CD4-positive, CD25-positive, alpha-beta regulatory T cell (primary cell): Measurements from ENCODE around the gene CDK18. TPM values are rescaled to one million over a fixed set of nuclear protein-coding genes. Genes with fewer than 3 reads are reported as not detected.
A peak's percentile ranks its signal among the peaks of the same experiment; 100 is the strongest.

Source experiments
- ATAC-seq, 2 donors: fragments of 150-1000 bp; cut with Tn5 transposase; one replicate each; pipeline ENCODE4 v1.10.0; 2021; ENCODE audit warnings: low read depth in 2 of 2, moderate number of reproducible peaks in 2 of 2, moderate library complexity in 1 of 2
- DNase-seq, 3 donors: peaks; one replicate each; pipeline versions ENCODE4 v3.0.0 to v3.0.0-alpha.2; 2012 to 2022; ENCODE audit warnings: mixed read lengths in 1 of 3
- H3K27ac ChIP-seq: one replicate; pipeline ENCODE4 v1.7.0; 2013; ENCODE audit warnings: mild to moderate bottlenecking, low read length; ENCODE audit not compliant: insufficient read depth, poor library complexity, severe bottlenecking
- H3K27me3 ChIP-seq: one replicate; pipeline ENCODE4 v1.7.0; 2013; ENCODE audit warnings: low read length; ENCODE audit not compliant: control insufficient read depth, insufficient read depth
- H3K36me3 ChIP-seq: one replicate; pipeline ENCODE4 v1.7.0; 2013; ENCODE audit warnings: mild to moderate bottlenecking, low read length, moderate library complexity; ENCODE audit not compliant: control insufficient read depth, insufficient read depth
- H3K4me1 ChIP-seq: 2 replicates; pipeline ENCODE4 v1.7.0; 2013; ENCODE audit warnings: mild to moderate bottlenecking, low read length; ENCODE audit not compliant: insufficient read depth, control insufficient read depth, poor library complexity, severe bottlenecking
- H3K4me3 ChIP-seq: one replicate; pipeline ENCODE4 v1.7.0; 2013; ENCODE audit warnings: low read depth, mild to moderate bottlenecking, low read length, moderate library complexity
- H3K9me3 ChIP-seq, 2 experiments: 1 replicate in 1 of 2; 2 replicates in 1 of 2; pipeline ENCODE4 v1.7.0; 2013; ENCODE audit warnings: low read length in 2 of 2, mild to moderate bottlenecking in 1 of 2, moderate library complexity in 1 of 2; ENCODE audit not compliant: control insufficient read depth in 2 of 2
- H3K27ac Mint-ChIP-seq, 3 donors: one replicate each; pipeline ENCODE4 v1.8.0; 2020 to 2022; ENCODE audit warnings: mild to moderate bottlenecking in 3 of 3, mixed read lengths in 3 of 3, moderate library complexity in 2 of 3
- H3K27me3 Mint-ChIP-seq: one replicate; pipeline ENCODE4 v1.8.0; 2022; ENCODE audit warnings: mild to moderate bottlenecking, mixed read lengths
- H3K36me3 Mint-ChIP-seq: one replicate; pipeline ENCODE4 v1.8.0; 2020; ENCODE audit warnings: mixed read lengths
- H3K4me1 Mint-ChIP-seq, 4 donors: one replicate each; pipeline ENCODE4 v1.8.0; 2020 to 2022; ENCODE audit warnings: mixed read lengths in 4 of 4, mild to moderate bottlenecking in 1 of 4
- H3K4me3 Mint-ChIP-seq, 4 donors: one replicate each; pipeline ENCODE4 v1.8.0; 2020 to 2022; ENCODE audit warnings: mild to moderate bottlenecking in 4 of 4, mixed read lengths in 4 of 4, moderate library complexity in 3 of 4
- H3K9me3 Mint-ChIP-seq, 7 donors: one replicate each; pipeline ENCODE4 v1.8.0; 2020 to 2022; ENCODE audit warnings: mixed read lengths in 7 of 7, mild to moderate bottlenecking in 3 of 7, moderate library complexity in 2 of 7
- polyA plus RNA-seq, 4 donors: library from polyadenylated mRNA; unstranded; fragments of 300-500 nt; fragmentation: Illumina TruSeq; gene quantifications; one replicate each; pipeline ENCODE4 v1.2.3, GENCODE V29; 2021
- total RNA-seq: library from RNA; stranded (reverse); gene quantifications from one replicate; pipeline ENCODE4 v1.2.3, GENCODE V29; 2022

CDK18 gene
- total RNA-seq (0.49 TPM), polyA plus RNA-seq (not detected)

DNA sequence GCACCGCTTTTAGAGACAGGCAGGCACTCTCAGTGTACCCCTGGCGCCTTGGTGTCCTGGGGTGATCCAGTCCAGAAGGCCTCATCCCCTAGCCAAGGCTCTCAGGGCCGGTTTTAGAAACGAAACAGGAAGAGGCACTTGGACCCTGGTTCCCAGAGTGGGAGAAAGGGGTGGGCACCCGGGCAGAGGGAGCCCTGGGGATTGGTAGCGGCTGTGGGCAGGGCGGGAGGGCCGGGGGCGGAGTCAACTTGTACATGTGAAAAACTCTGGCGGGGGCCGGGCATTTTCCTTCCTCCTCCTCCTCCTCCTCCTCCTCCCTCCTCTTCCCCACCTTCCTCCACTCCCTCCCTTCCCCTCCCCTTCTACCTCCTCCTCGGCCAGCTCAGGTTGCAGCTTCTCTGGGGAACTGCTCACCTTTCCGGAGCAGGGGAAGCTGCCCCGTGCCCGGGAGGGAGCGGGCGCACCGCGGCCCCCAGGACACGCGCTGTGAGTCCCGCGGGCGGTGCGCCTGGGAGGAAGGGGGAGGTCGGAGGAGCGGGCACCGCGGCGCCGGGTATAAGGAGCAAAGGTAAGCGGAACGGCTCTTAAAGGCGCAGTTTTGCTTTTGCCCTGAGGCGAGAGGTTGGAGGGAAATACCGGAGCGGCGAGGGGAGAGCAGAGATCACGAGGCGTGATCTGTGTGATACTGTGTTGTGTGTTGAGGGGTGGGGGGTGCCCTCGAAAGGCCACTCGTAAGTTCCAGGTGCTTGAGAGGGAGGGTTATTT lies at the start of gene CDK18:
Gene CDK18 (plus strand): TSS at position 359 of the 765 bp plus-strand sequence. CDS start 18,499 bp downstream, outside the sequence.
- peak within 1 kb of the TSS; percentile 40 for H3K4me3 ChIP-seq
- H3K27me3 Mint-ChIP-seq: peaks cover 65% of the 10 kb centered on the region
- DNase-seq (peak in 2 of 3 donors; percentile 28 to 44), ATAC-seq (peak; percentile 41 to 45)
- H3K36me3 Mint-ChIP-seq: no peaks in the 10 kb centered on the region
- no peaks in the 10 kb centered on the region for H3K9me3 ChIP-seq
- no peaks in the 10 kb centered on the region for H3K27me3 ChIP-seq
- peak within 1 kb of the TSS in 1 of 3 donors; percentile 20 for H3K27ac Mint-ChIP-seq
- no peaks in the 10 kb centered on the region for H3K9me3 Mint-ChIP-seq
- peaks cover 10% of the 10 kb centered on the region for H3K4me1 ChIP-seq
- H3K27ac ChIP-seq: no peak within 1 kb of the TSS
- no peaks in the 10 kb centered on the region for H3K36me3 ChIP-seq
- H3K4me1 Mint-ChIP-seq: peaks cover 0 to 21% (median 5%) of the 10 kb centered on the region in 4 donors
- peak within 1 kb of the TSS; percentile 63 to 89 (median 84) for H3K4me3 Mint-ChIP-seq

DNA sequence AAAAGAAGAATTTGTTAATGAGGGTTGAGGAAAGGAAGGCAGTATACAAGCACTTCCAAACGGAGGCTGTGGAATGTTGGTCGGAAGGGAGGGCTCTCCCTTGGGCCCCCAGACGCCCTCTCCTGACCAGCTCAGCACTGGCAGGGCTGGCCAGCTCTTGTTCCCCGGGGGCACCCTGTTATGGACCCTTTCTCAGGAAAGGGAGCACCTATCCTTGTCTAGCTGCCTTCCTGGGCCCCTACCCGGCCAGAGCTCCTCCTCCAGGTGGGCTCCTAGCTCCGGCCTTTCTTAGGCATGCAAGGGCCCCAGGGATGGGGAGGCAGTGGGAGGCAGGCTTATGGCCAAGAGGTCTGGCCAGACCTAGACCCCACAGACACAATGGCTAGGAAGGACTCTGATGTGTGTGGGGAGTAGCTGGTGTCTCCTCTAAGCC lies 49.5 kb upstream of the CDK18 start:
- Mint-ChIP-seq H3K27me3 (peaks cover 67% of the 10 kb centered on the region), H3K4me3 (peak overlapping the region in 1 of 4 donors; percentile 17)

DNA sequence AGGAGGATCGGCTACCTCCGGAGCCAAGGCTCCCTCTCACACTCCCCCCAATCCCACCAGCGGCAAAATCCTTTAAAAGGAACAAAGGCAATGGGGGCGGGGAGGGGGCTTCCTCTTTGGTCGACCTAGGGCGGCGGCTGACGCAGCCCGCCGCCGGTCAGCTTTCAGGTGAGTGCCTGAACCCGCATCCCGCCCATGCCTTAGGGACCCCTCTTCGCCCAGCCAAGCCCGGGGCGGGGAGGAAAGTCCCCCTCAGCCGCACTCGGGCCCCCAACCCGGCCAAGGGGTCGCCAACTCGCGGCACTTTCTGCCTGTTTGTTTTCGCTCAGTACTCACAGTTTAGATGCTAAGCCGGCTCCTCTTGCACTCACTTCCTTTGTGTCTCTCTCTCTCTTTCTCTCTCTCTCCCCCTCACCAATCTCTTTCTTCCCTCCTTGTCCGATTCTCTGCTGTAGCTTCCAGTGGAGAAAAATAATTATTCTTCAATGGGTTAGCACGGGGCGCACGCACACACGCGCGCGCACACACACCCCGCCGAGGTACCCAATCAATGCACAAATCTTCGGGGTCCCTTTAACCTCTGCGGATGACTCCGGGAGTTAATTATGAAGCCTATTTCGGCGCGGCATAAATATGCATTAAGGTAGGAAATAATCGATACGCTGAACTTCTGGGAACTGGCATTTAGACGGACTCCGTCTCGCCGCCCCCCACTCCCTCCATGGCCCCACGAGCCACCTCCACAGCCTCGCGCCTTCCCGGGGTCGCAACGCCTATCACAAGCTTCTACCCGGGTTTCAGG lies 48.7 kb upstream of the CDK18 start, which contains the start of gene BLACAT1:
Gene BLACAT1 (minus strand): TSS at position 465 of the 802 bp plus-strand sequence.
- Histone ChIP-seq H3K27ac (no peak within 1 kb of the TSS), H3K9me3 (no peaks in the 10 kb centered on the region), H3K27me3 (peaks cover 27% of the 10 kb centered on the region), H3K4me1 (peaks cover 21% of the 10 kb centered on the region), H3K4me3 (peak within 1 kb of the TSS; percentile 37), H3K36me3 (no peaks in the 10 kb centered on the region)
- no peak for ATAC-seq
- peaks cover 67% of the 10 kb centered on the region for H3K27me3 Mint-ChIP-seq
- peak within 1 kb of the TSS in 3 of 4 donors; percentile 58 to 85 (median 79) for H3K4me3 Mint-ChIP-seq
- H3K27ac Mint-ChIP-seq: peak within 1 kb of the TSS in 1 of 3 donors; percentile 82
- no peak for DNase-seq
- H3K9me3 Mint-ChIP-seq: peaks cover 0 to 2% (median 0%) of the 10 kb centered on the region in 7 donors
- peaks cover 0 to 17% (median 10%) of the 10 kb centered on the region in 4 donors for H3K4me1 Mint-ChIP-seq
- no peaks in the 10 kb centered on the region for H3K36me3 Mint-ChIP-seq

More for the DNA sequence above, 49.5 kb upstream of the CDK18 start:
- no peak overlapping the region for H3K4me3 ChIP-seq
- no peaks in the 10 kb centered on the region for H3K36me3 Mint-ChIP-seq
- ATAC-seq (no peak), DNase-seq (no peak)
- H3K36me3 ChIP-seq: no peaks in the 10 kb centered on the region
- peaks cover 0 to 17% (median 10%) of the 10 kb centered on the region in 4 donors for H3K4me1 Mint-ChIP-seq
- H3K4me1 ChIP-seq: peaks cover 21% of the 10 kb centered on the region
- H3K27me3 ChIP-seq: peaks cover 27% of the 10 kb centered on the region
- peaks cover 0 to 2% (median 0%) of the 10 kb centered on the region in 7 donors for H3K9me3 Mint-ChIP-seq
- no peak overlapping the region for H3K27ac ChIP-seq
- no peak overlapping the region for H3K27ac Mint-ChIP-seq
- H3K9me3 ChIP-seq: no peaks in the 10 kb centered on the region

DNA sequence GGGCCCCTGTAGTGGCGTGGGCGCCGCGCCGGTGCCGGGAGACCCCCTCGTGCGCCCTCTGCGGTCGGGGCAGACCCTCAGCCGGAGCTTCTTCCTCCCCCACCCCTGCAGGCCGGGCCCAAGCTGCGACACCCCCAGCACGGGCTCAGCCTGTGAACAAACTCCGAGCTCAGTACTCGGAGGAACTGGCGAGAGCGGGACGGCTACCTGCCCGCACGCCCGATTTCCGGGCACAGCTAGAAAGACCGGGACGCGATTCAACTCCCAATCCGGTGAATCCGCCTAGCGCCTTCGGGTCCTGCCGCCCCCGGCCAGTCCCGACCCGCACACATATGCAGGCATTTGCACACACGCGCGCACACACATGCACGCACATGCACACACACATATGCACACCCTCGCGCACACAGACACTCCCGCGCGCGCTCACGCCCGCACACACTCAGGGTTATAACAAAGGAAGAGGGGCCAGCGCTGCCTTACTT lies 48.0 kb upstream of the CDK18 start:
- H3K4me3 ChIP-seq: no peak overlapping the region
- Mint-ChIP-seq H3K4me1 (peaks cover 0 to 17% (median 10%) of the 10 kb centered on the region in 4 donors), H3K4me3 (peak overlapping the region in 3 of 4 donors; percentile 58 to 82 (median 79)), H3K9me3 (peaks cover 0 to 2% (median 0%) of the 10 kb centered on the region in 7 donors), H3K36me3 (no peaks in the 10 kb centered on the region), H3K27me3 (peaks cover 67% of the 10 kb centered on the region), H3K27ac (peak overlapping the region in 1 of 3 donors; percentile 48)
- H3K4me1 ChIP-seq: peaks cover 21% of the 10 kb centered on the region
- no peak overlapping the region for H3K27ac ChIP-seq
- no peaks in the 10 kb centered on the region for H3K9me3 ChIP-seq
- ATAC-seq (no peak), DNase-seq (no peak)
- H3K36me3 ChIP-seq: no peaks in the 10 kb centered on the region
- peaks cover 30% of the 10 kb centered on the region for H3K27me3 ChIP-seq

DNA sequence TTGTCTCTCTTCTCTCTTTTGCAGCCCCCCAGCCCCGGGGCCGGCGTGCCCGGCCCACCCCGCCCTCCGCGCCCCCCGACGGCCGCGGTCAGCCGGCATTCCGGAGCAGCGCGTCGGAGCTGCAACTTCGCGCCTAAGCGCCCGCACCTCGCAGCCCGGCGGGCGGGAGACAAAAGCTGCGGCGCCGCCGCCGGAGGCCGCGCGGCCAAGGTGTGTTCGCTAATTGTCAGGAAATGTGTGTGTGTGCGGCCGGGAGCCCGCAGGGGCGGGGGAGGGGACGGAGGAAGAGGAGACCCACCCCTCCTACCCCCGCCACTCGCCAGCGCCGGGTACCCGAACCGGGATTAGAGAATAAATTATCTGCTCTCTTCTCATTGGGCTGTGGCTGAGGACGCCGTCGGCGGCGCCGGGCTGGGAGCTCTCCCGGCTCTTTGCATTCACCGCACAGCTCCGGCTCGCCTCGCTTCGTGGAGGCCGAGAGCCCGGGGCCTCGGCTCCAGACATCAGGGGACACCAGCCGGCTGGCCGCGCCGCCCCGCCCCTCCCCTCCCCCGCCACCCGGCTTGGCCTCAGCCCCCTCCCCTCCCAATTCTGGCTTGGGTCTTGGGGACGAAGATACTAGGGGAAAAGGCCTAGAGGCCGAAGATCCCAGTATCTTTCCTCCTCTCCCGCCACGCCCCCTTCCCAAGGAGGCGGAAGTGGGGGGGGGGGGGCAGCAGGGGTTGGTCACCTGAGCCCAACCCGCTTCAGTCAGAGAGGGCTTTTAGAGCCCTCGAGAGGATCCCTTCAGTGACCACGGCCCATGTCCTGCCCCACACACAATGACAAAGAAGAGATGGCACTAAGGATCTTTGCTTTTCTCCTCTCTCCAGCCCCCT lies 47.4 kb upstream of the CDK18 start:
- peaks cover 0 to 3% (median 0%) of the 10 kb centered on the region in 7 donors for H3K9me3 Mint-ChIP-seq
- no peak for ATAC-seq
- no peak overlapping the region for H3K27ac Mint-ChIP-seq
- Histone ChIP-seq H3K27ac (no peak overlapping the region), H3K9me3 (no peaks in the 10 kb centered on the region), H3K27me3 (peaks cover 33% of the 10 kb centered on the region), H3K4me3 (no peak overlapping the region), H3K36me3 (no peaks in the 10 kb centered on the region), H3K4me1 (peaks cover 21% of the 10 kb centered on the region)
- peaks cover 0 to 17% (median 10%) of the 10 kb centered on the region in 4 donors for H3K4me1 Mint-ChIP-seq
- no peak for DNase-seq
- no peaks in the 10 kb centered on the region for H3K36me3 Mint-ChIP-seq
- H3K4me3 Mint-ChIP-seq: peak overlapping the region; percentile 66 to 80 (median 78)
- H3K27me3 Mint-ChIP-seq: peaks cover 67% of the 10 kb centered on the region

DNA sequence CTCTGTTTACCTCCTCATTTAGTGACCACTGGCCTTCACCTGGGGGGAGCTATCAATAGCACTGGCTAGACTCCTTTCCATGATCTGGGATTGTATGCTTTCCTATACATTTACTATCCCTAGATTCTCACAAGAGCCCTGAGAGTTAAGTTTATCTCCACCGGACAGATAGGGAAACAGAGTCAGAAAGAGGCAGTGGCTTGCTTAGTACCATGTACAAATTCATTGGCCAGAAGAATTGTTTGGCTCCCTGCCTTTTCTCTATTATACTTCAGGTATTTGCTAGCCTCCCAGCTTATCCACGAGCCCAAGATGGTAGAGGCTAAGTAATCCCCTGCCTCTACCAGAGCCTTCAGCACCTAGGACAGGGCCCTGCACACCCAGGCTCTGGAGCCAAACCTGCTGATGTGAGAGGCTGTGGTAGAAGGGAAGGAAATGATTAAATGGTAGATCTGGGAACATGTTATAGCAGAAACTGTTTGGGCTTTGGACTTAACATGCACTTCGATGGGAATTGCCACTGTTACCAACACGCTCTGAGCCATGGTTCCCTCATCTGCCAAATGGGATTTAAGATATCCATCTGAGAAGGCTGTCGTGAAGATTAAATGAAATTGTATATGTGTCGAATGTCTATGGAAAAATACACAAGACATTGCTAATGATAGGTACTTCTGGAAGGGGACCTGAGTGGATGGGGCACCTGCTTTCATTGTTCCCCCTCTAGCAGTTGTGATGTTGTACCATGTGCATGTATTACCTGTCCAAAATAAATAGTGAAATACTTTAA lies 45.5 kb upstream of the CDK18 start:
- Mint-ChIP-seq H3K4me3 (no peak overlapping the region), H3K36me3 (no peaks in the 10 kb centered on the region), H3K4me1 (peaks cover 0 to 17% (median 10%) of the 10 kb centered on the region in 4 donors), H3K27ac (no peak overlapping the region), H3K9me3 (peaks cover 0 to 3% (median 0%) of the 10 kb centered on the region in 7 donors), H3K27me3 (peaks cover 51% of the 10 kb centered on the region)
- ATAC-seq (no peak), DNase-seq (peak in 1 of 3 donors; percentile 40)
- no peaks in the 10 kb centered on the region for H3K9me3 ChIP-seq
- H3K4me3 ChIP-seq: no peak overlapping the region
- H3K27me3 ChIP-seq: peaks cover 30% of the 10 kb centered on the region
- no peaks in the 10 kb centered on the region for H3K36me3 ChIP-seq
- no peak overlapping the region for H3K27ac ChIP-seq
- H3K4me1 ChIP-seq: peaks cover 21% of the 10 kb centered on the region
